ENCODE measurements around the gene COL25A1. TPM values are rescaled to one million over a fixed set of nuclear protein-coding genes. Genes with fewer than 3 reads are reported as not detected.

The COL25A1 gene
- total RNA-seq, 2 experiments from 2014 or later: not detected

DNA sequence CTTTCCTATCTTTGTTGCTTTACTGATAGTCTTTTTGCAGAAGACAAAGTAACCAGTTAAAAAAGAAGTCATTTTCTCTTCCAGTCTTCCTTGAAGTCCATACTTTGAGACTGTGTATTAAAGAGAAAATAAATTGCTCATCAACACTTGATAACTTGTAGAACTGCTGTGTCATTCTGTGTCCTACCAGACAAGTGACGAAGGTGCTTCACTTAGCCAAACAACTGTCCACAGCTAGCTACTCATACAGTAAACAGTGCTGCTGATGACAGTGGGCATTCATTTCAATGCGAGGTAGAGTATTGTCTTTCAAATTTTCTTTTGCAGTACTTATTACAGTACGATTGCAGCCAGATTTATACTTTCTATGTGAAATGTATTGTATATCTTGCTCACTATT, 11.5 kb downstream of the COL25A1 start:
- Mint-ChIP-seq H3K27ac (no peak overlapping the region), H3K4me3 (no peak overlapping the region), H3K27me3 (peaks cover 6% of the 10 kb centered on the region), H3K36me3 (ENCODE audit: low read depth) (no peaks in the 10 kb centered on the region), H3K9me3 (ENCODE audit: low read depth) (no peaks in the 10 kb centered on the region), H3K4me1 (no peaks in the 10 kb centered on the region)
- POLR2A ChIA-PET: no interaction called here
- DNase-seq (no peak), ATAC-seq (no peak)
- CTCF ChIA-PET: no interaction called here
- intact Hi-C loops (cut with DNase I, micrococcal nuclease): loop anchor here in 1 of 2 experiments (10.0 kb wide), 1 partner anchor 456 kb away; no protein-coding TSS in a partner anchor

DNA sequence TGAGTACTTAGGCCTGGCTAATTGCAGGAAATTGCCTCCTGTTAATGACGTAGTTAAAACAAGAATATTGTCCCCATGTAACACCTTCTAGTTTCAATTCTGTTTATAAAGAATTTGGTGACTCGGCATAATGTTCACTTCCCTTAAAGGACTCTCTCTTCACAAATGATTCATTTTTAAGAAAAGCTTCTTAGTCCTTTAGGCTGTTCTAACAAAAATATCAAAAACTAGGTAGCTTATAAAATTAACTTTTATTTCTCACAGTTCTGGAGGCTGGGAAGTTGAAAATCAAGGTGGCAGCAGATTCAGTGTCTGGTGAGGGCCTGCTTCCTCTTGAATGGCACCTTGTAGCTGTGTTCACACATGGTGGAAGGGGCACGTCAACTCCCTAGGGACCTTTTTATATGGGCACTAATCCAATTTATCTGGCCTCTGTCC, 23.8 kb downstream of the COL25A1 start:
- H3K27ac Mint-ChIP-seq: no peak overlapping the region
- intact Hi-C loops (cut with DNase I, micrococcal nuclease): no loop called here
- no peak overlapping the region for H3K4me3 Mint-ChIP-seq
- peaks cover 14% of the 10 kb centered on the region for H3K4me1 Mint-ChIP-seq
- DNase-seq: no peak
- H3K9me3 Mint-ChIP-seq (ENCODE audit: low read depth): no peaks in the 10 kb centered on the region
- peak; percentile 63 for ATAC-seq
- ChIA-PET CTCF (no interaction called here), POLR2A (no interaction called here)
- no peaks in the 10 kb centered on the region for H3K36me3 Mint-ChIP-seq (ENCODE audit: low read depth)
- H3K27me3 Mint-ChIP-seq: peaks cover 9% of the 10 kb centered on the region

DNA sequence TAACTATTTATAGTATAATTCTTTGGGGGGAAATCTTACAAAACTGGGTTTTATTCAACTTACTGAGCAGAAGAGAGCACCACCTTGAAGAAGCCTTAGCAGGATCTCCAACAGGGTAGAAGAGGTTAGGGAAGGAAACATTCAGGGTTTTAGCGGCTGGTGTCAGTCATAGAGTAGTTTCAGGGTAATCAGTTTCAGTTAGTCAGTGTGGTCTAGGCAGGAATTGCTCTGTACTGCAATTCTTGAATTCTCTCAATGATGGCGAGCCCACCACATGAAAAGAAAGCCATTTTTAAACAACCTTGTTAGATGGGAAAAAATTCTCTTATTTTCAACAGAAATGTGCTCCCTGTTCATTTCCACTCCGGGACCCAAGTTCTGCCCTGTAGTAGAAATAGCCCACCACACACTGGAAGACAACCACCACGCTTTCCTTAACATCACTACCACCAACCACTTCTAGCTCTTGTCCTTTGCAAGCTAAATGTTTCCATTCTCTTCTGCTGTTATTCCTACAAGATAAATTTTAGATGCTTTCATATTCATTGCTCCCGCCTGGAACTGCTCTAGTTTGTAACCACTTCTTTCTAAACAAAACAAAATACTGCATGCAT, 25.9 kb downstream of the COL25A1 start:
- no peaks in the 10 kb centered on the region for H3K36me3 Mint-ChIP-seq (ENCODE audit: low read depth)
- DNase-seq: peak; percentile 16
- intact Hi-C loops (cut with DNase I, micrococcal nuclease): no loop called here
- peaks cover 7% of the 10 kb centered on the region for H3K27me3 Mint-ChIP-seq
- peak; percentile 97 for ATAC-seq
- H3K4me1 Mint-ChIP-seq: peaks cover 14% of the 10 kb centered on the region
- H3K27ac Mint-ChIP-seq: no peak overlapping the region
- no peaks in the 10 kb centered on the region for H3K9me3 Mint-ChIP-seq (ENCODE audit: low read depth)
- CTCF ChIA-PET: interaction anchor here (0.6 to 0.7 kb wide), 2 partner anchors 193 to 791 kb away, joined by 3 to 4 read pairs; no protein-coding TSS in a partner anchor
- POLR2A ChIA-PET: no interaction called here
- H3K4me3 Mint-ChIP-seq: no peak overlapping the region

DNA sequence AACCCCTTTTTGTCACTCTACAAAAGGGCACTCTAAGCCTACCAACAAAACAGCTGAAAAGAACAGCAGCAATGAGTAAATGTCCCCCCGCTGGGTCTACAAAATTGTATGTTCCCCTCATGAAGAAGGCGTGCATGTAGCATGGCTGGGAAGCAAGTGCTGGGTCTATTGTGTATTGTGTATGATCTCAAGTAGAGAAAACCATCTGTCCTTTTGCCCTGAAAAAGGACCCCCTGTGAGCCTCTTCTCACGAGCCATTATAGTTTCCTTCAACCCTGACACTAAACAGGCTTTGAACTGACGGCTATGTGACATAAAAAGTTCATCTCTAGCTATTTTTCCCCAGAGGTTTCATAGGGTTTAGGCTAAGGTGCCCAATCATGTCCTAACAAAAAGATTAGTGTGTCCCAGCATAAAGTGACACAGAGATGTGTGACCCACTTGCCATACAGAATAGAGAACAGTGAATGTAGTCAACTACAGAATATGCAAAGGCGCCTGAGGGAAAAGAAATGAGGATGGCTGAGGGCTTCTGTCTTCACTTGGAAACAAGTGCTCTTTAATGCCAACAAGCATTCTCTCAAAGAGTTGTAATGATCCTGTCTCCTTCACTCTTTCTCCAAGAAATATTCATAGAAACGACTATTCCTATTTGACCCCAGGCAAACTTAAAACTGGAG, 27.3 kb downstream of the COL25A1 start:
- no peak for ATAC-seq
- H3K4me3 Mint-ChIP-seq: no peak overlapping the region

DNA sequence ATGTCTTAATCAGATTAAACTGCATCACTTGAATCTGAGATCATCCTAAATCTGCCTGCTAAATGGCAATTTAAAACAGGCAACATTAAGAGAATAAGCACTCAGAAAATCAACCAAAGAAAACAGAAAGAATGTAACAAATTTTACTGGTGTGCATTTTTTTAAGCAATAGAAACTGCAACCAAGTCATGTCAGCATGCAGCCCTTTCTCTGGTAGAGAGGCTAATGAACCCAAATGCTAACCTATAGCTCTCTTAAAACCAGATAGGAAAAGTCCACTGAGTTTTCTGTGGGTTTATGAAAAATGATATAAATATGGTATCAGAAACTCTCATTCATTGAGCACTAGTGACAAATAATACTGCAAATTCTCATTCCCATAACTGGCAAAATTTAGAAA, 35.6 kb downstream of the COL25A1 start:
- Mint-ChIP-seq H3K9me3 (ENCODE audit: low read depth) (no peaks in the 10 kb centered on the region), H3K4me1 (no peaks in the 10 kb centered on the region), H3K27me3 (peaks cover 3% of the 10 kb centered on the region), H3K4me3 (no peak overlapping the region), H3K36me3 (ENCODE audit: low read depth) (no peaks in the 10 kb centered on the region), H3K27ac (no peak overlapping the region)
- ChIA-PET POLR2A (no interaction called here), CTCF (no interaction called here)
- intact Hi-C loops (cut with DNase I, micrococcal nuclease): no loop called here
- DNase-seq: no peak
- no peak for ATAC-seq

More for the DNA sequence above, 27.3 kb downstream of the COL25A1 start:
- no peak for DNase-seq
- peaks cover 14% of the 10 kb centered on the region for H3K4me1 Mint-ChIP-seq
- POLR2A ChIA-PET: no interaction called here
- no peak overlapping the region for H3K27ac Mint-ChIP-seq
- CTCF ChIA-PET: no interaction called here
- H3K27me3 Mint-ChIP-seq: peaks cover 7% of the 10 kb centered on the region
- no peaks in the 10 kb centered on the region for H3K36me3 Mint-ChIP-seq (ENCODE audit: low read depth)
- H3K9me3 Mint-ChIP-seq (ENCODE audit: low read depth): no peaks in the 10 kb centered on the region
- intact Hi-C loops (cut with DNase I, micrococcal nuclease): no loop called here

DNA sequence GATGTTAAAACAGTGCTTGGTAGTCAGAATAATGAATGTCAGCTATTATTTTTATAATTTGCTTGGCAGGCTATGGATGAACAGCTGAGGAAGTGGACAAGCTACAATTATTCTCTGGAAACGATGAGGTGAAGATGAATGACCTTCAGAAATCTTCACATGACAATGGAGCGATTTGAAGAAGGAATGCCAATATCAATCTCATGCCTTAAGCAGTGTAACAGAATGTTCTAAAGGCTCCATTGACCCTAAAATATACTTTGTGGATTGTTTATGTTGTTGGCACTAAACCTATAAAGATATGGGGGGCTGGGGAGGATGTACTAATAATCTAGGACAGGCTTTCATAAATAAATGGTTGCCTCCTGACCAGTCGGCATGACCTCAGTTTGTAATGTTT, 36.2 kb downstream of the COL25A1 start:
- ATAC-seq (no peak), DNase-seq (no peak)
- Mint-ChIP-seq H3K27ac (no peak overlapping the region), H3K4me1 (no peaks in the 10 kb centered on the region), H3K36me3 (ENCODE audit: low read depth) (no peaks in the 10 kb centered on the region), H3K27me3 (peaks cover 3% of the 10 kb centered on the region), H3K9me3 (ENCODE audit: low read depth) (no peaks in the 10 kb centered on the region), H3K4me3 (no peak overlapping the region)
- POLR2A ChIA-PET: no interaction called here
- intact Hi-C loops (cut with DNase I, micrococcal nuclease): no loop called here
- CTCF ChIA-PET: interaction anchor here (0.7 kb wide), 1 partner anchor 18 kb away, joined by 3 read pairs; no protein-coding TSS in a partner anchor

DNA sequence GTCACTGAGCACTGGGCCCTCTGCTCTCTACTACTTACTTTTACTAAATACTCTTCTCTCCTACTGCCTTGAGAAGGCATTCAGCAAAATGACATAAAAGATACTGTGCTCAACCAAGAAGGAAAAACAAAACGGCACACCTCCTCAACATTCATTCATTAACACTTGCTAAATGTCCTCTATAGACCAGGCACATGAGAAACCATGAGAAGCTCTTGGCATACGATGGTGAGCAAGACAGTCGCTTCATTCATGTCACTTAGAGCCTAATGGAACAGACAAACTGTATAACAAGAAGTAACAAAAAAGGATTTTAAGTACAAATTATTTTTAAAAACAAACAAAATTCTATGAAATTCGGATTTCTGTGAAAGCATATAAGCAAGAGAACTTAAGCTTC, 38.7 kb downstream of the COL25A1 start:
- intact Hi-C loops (cut with DNase I, micrococcal nuclease): no loop called here
- ChIA-PET CTCF (no interaction called here), POLR2A (no interaction called here)
- peaks cover 3% of the 10 kb centered on the region for H3K27me3 Mint-ChIP-seq
- no peaks in the 10 kb centered on the region for H3K4me1 Mint-ChIP-seq
- no peak for DNase-seq
- H3K9me3 Mint-ChIP-seq (ENCODE audit: low read depth): no peaks in the 10 kb centered on the region
- no peaks in the 10 kb centered on the region for H3K36me3 Mint-ChIP-seq (ENCODE audit: low read depth)
- H3K4me3 Mint-ChIP-seq: no peak overlapping the region
- H3K27ac Mint-ChIP-seq: no peak overlapping the region
- no peak for ATAC-seq

DNA sequence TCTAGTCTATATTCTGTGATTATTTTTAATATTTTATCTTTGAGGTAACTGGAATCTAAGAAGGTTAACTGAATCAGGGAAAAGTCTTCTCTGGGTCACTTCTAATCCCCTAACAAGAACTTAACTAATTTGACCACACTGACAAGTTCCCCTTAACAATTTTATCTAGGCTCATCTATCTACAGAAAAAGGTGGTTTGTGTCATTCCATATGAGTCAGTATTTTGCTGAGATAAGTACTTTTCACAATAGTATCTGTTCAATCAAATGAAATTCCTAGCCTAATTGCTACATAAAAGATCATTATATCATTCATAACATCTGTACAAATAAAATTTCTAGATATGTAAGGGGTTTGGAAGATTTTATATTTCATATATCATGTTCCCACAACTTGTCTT, 45.6 kb downstream of the COL25A1 start:
- intact Hi-C loops (cut with DNase I, micrococcal nuclease): no loop called here
- H3K27ac Mint-ChIP-seq: no peak overlapping the region
- ChIA-PET POLR2A (no interaction called here), CTCF (no interaction called here)
- H3K4me3 Mint-ChIP-seq: no peak overlapping the region
- H3K36me3 Mint-ChIP-seq (ENCODE audit: low read depth): no peaks in the 10 kb centered on the region
- DNase-seq (no peak), ATAC-seq (no peak)
- no peaks in the 10 kb centered on the region for H3K4me1 Mint-ChIP-seq
- H3K27me3 Mint-ChIP-seq: peaks cover 1% of the 10 kb centered on the region
- no peaks in the 10 kb centered on the region for H3K9me3 Mint-ChIP-seq (ENCODE audit: low read depth)

DNA sequence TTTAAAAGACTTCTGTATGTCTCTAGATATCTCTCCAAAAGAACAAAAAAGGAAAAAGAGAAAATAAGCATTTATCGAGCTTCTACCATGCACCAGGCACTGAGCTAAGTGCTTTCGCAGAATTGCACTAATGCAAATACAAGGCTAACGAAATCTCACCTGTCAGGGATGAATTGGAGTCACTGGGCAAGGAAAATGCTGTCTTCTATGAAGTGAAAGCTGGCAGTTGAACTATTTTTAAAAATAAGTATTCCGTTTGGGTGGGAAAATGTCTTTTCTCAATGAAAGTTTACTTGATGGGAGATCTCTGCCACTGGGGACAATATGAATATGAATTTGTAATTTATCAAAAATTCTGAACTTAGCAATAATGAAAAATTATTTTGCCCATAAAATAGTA, 47.6 kb downstream of the COL25A1 start:
- no peaks in the 10 kb centered on the region for H3K4me1 Mint-ChIP-seq
- no peaks in the 10 kb centered on the region for H3K9me3 Mint-ChIP-seq (ENCODE audit: low read depth)
- H3K27ac Mint-ChIP-seq: no peak overlapping the region
- peaks cover 1% of the 10 kb centered on the region for H3K27me3 Mint-ChIP-seq
- no peak for DNase-seq
- no peaks in the 10 kb centered on the region for H3K36me3 Mint-ChIP-seq (ENCODE audit: low read depth)
- CTCF ChIA-PET: interaction anchor here (0.6 kb wide), 1 partner anchor 39 kb away, joined by 3 read pairs; no protein-coding TSS in a partner anchor
- no peak overlapping the region for H3K4me3 Mint-ChIP-seq
- intact Hi-C loops (cut with DNase I, micrococcal nuclease): no loop called here
- ATAC-seq: no peak
- POLR2A ChIA-PET: no interaction called here

DNA sequence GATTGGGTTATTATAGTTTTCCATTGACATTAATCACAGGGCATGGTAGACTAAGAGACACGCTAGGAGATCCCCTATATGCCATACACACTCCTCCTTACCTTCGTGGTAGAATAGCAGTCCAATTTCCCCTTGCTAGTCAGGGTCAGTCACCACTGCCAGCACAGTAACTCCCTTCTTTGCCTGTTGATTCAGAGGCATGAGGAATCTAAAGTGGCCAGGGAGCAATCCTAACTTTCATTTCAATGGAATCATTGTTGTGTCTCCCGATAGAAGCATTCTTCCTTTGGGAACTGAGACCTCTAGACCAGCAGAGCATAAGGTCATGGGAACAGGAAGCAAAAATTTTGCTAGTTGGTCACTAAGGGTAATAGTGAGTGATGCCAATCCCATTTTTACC, 51.1 kb downstream of the COL25A1 start:
- no peaks in the 10 kb centered on the region for H3K4me1 Mint-ChIP-seq
- ChIA-PET CTCF (no interaction called here), POLR2A (no interaction called here)
- no peak for DNase-seq
- no peaks in the 10 kb centered on the region for H3K27me3 Mint-ChIP-seq
- H3K4me3 Mint-ChIP-seq: no peak overlapping the region
- intact Hi-C loops (cut with DNase I, micrococcal nuclease): no loop called here
- no peak overlapping the region for H3K27ac Mint-ChIP-seq
- H3K36me3 Mint-ChIP-seq (ENCODE audit: low read depth): no peaks in the 10 kb centered on the region
- ATAC-seq: no peak
- H3K9me3 Mint-ChIP-seq (ENCODE audit: low read depth): no peaks in the 10 kb centered on the region

DNA sequence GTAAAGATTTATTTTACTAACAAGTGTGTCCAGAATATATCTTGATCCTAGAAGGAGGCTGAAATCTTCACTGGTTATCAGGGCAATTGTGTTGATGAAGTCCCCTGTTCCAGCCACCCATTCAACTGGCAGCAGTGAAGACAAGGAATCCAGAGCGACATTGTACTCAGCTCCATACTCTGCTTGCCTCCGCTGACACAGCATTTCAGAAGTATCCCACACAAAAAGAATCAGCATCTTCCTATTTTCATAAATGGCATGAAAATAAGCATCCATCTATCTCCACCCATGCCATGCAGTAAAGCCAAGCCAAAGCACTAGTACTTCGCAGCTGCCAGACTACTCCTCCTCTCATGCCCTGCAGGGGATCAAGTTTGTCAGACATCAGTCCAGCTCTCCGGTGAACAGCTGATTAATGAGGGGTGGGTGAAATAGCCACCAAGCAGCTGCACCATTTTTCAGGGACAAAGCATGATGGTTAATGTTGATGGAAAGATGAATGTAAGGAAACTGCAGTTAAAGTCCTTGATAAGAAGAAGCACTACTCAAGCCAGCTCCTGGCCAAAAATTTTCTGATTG, 54.0 kb downstream of the COL25A1 start:
- H3K27me3 Mint-ChIP-seq: no peaks in the 10 kb centered on the region
- no peaks in the 10 kb centered on the region for H3K9me3 Mint-ChIP-seq (ENCODE audit: low read depth)
- no peak for DNase-seq
- H3K4me3 Mint-ChIP-seq: no peak overlapping the region
- no peak for ATAC-seq
- no peaks in the 10 kb centered on the region for H3K4me1 Mint-ChIP-seq
- H3K27ac Mint-ChIP-seq: no peak overlapping the region
- POLR2A ChIA-PET: interaction anchor here (0.5 kb wide), 1 partner anchor 983 kb away, joined by 3 read pairs; no protein-coding TSS in a partner anchor
- CTCF ChIA-PET: interaction anchor here (1.1 to 1.3 kb wide), 2 partner anchors 9 to 17 kb away, joined by 3 read pairs; no protein-coding TSS in a partner anchor
- intact Hi-C loops (cut with DNase I, micrococcal nuclease): no loop called here
- H3K36me3 Mint-ChIP-seq (ENCODE audit: low read depth): no peaks in the 10 kb centered on the region

DNA sequence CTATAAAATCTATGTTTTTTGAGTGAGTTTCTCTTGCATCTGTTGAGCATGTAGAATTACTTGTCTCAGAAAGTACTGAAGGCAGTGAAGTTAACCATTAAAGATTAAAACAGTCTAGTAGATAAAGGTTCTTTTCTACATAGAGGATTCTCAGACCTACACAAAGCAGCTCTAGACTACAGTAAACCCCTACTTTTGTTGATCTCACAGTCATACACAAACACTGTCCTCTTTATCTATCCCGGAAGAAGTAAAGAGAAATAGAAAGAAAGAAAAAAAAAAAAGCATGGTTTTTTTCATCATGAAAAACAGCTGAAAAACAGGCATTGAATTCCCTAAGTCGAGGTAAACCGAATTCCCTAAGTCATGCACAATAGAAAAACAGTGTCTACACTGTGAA, 58.6 kb downstream of the COL25A1 start:
- intact Hi-C loops (cut with DNase I, micrococcal nuclease): no loop called here
- DNase-seq: no peak
- ATAC-seq: no peak
- Mint-ChIP-seq H3K36me3 (ENCODE audit: low read depth) (no peaks in the 10 kb centered on the region), H3K27ac (no peak overlapping the region), H3K4me3 (no peak overlapping the region), H3K9me3 (ENCODE audit: low read depth) (no peaks in the 10 kb centered on the region), H3K27me3 (no peaks in the 10 kb centered on the region), H3K4me1 (no peaks in the 10 kb centered on the region)
- ChIA-PET POLR2A (no interaction called here), CTCF (no interaction called here)

Data from activated CD4-positive, alpha-beta T cell treated with anti-CD3 and anti-CD28 coated beads for 36 hours (primary cell).